HL-60 (cell line): Measurements from ENCODE around the gene NFIC.

Experiments used
- CTCF ChIP-seq: IDR thresholded peaks from one replicate; pipeline ENCODE4 v1.5.1; 2011; ENCODE audit warnings: low read length, control low read depth, inconsistent platforms; ENCODE audit not compliant: insufficient read depth
- GABPA ChIP-seq: IDR thresholded peaks from 2 replicates; pipeline ENCODE4 v1.6.1; 2012; ENCODE audit warnings: low read depth
- POLR2AphosphoS5 ChIP-seq: IDR thresholded peaks from 2 replicates; pipeline ENCODE4 v1.6.1; 2012; ENCODE audit warnings: low read depth
- REST ChIP-seq: IDR thresholded peaks from 2 replicates; pipeline ENCODE4 v1.6.1; 2012; ENCODE audit warnings: low read depth; ENCODE audit not compliant: insufficient replicate concordance
- SPI1 ChIP-seq: IDR thresholded peaks from 2 replicates; pipeline ENCODE4 v1.6.1; 2012; ENCODE audit warnings: low read depth, mild to moderate bottlenecking, borderline replicate concordance

- TF ChIP-seq CTCF: no peak
- TF ChIP-seq SPI1: no peak
- no peak for TF ChIP-seq REST
- TF ChIP-seq POLR2AphosphoS5: no peak
- TF ChIP-seq GABPA: no peak
These were observed 125.2 kb downstream of the NFIC start for GRCh38 chr19:3491396-3492119.
